ENCODE measurements around the gene PDGFB. TPM values are rescaled to one million over a fixed set of nuclear protein-coding genes. Genes with fewer than 3 reads are reported as not detected.

PDGFB gene
- total RNA-seq, 1 donor from 2014 or later: 159 TPM

- DNase-seq (ENCODE audit: low read depth): no peak
- no peaks in the 10 kb centered on the region for H3K36me3 ChIP-seq (ENCODE audit: control insufficient read depth, insufficient read depth, low read length)
- H3K4me3 ChIP-seq (ENCODE audit: low read depth, low read length): no peak overlapping the region
- TF ChIP-seq CTCF (IDR thresholded peaks at IDR 0.05; ENCODE audit: insufficient read depth, low read length, poor library complexity, severe bottlenecking): no peak
- no peaks in the 10 kb centered on the region for H3K27me3 ChIP-seq (ENCODE audit: control insufficient read depth, insufficient read depth, low read length)
Observed at GRCh38 chr22:39184586-39185577, 59.9 kb downstream of the PDGFB start.

GRCh38 chr22:39183991-39184585 is 60.7 kb downstream of the PDGFB start:
- no peak for TF ChIP-seq CTCF (IDR thresholded peaks at IDR 0.05; ENCODE audit: insufficient read depth, low read length, poor library complexity, severe bottlenecking)
- Histone ChIP-seq H3K36me3 (ENCODE audit: control insufficient read depth, insufficient read depth, low read length) (no peaks in the 10 kb centered on the region), H3K4me3 (ENCODE audit: low read depth, low read length) (no peak overlapping the region), H3K27me3 (ENCODE audit: control insufficient read depth, insufficient read depth, low read length) (no peaks in the 10 kb centered on the region)
- DNase-seq (ENCODE audit: low read depth): no peak

GRCh38 chr22:39182478-39183030 is 62.2 kb downstream of the PDGFB start:
- Histone ChIP-seq H3K4me3 (ENCODE audit: low read depth, low read length) (no peak overlapping the region), H3K27me3 (ENCODE audit: control insufficient read depth, insufficient read depth, low read length) (no peaks in the 10 kb centered on the region)
- TF ChIP-seq CTCF (IDR thresholded peaks at IDR 0.05; ENCODE audit: insufficient read depth, low read length, poor library complexity, severe bottlenecking): no peak

GRCh38 chr22:39181778-39182177 is 63.0 kb downstream of the PDGFB start:
- DNase-seq (ENCODE audit: low read depth): no peak
- Histone ChIP-seq H3K27me3 (ENCODE audit: control insufficient read depth, insufficient read depth, low read length) (no peaks in the 10 kb centered on the region), H3K36me3 (ENCODE audit: control insufficient read depth, insufficient read depth, low read length) (no peaks in the 10 kb centered on the region), H3K4me3 (ENCODE audit: low read depth, low read length) (no peak overlapping the region)
- no peak for TF ChIP-seq CTCF (IDR thresholded peaks at IDR 0.05; ENCODE audit: insufficient read depth, low read length, poor library complexity, severe bottlenecking)

More at GRCh38 chr22:39182478-39183030, 62.2 kb downstream of the PDGFB start:
- DNase-seq (ENCODE audit: low read depth): no peak
- H3K36me3 ChIP-seq (ENCODE audit: control insufficient read depth, insufficient read depth, low read length): no peaks in the 10 kb centered on the region

GRCh38 chr22:39181356-39181755 is 63.4 kb downstream of the PDGFB start:
- Histone ChIP-seq H3K27me3 (ENCODE audit: control insufficient read depth, insufficient read depth, low read length) (no peaks in the 10 kb centered on the region), H3K36me3 (ENCODE audit: control insufficient read depth, insufficient read depth, low read length) (no peaks in the 10 kb centered on the region), H3K4me3 (ENCODE audit: low read depth, low read length) (no peak overlapping the region)
- no peak for TF ChIP-seq CTCF (IDR thresholded peaks at IDR 0.05; ENCODE audit: insufficient read depth, low read length, poor library complexity, severe bottlenecking)
- DNase-seq (ENCODE audit: low read depth): no peak
